Activated CD4-positive, alpha-beta T cell treated with anti-CD3 and anti-CD28 coated beads, Interleukin-2, amount 10 ng/mL, durations not matched to agents 24 days and 14 days (primary cell): ENCODE measurements around the gene SORCS3. TPM values are rescaled to one million over a fixed set of nuclear protein-coding genes. Genes with fewer than 3 reads are reported as not detected.

ENCODE experiments used
- DNase-seq: peaks from one replicate; pipeline ENCODE4 v3.0.0; 2022
- H3K27ac Mint-ChIP-seq: one replicate; pipeline ENCODE4 v1.8.0; 2022; ENCODE audit warnings: mild to moderate bottlenecking, mixed read lengths
- H3K27me3 Mint-ChIP-seq: one replicate; pipeline ENCODE4 v1.8.0; 2022; ENCODE audit warnings: mixed read lengths
- H3K36me3 Mint-ChIP-seq: one replicate; pipeline ENCODE4 v1.8.0; 2022; ENCODE audit warnings: low read depth, mild to moderate bottlenecking, mixed read lengths
- H3K4me1 Mint-ChIP-seq: one replicate; pipeline ENCODE4 v1.8.0; 2021; ENCODE audit warnings: mixed read lengths
- H3K4me3 Mint-ChIP-seq: one replicate; pipeline ENCODE4 v1.8.0; 2022; ENCODE audit warnings: mild to moderate bottlenecking, moderate library complexity, mixed read lengths
- H3K9me3 Mint-ChIP-seq: one replicate; pipeline ENCODE4 v1.8.0; 2021; ENCODE audit warnings: mixed read lengths
- intact Hi-C: fragments of 100-400 bp; cut with micrococcal nuclease; formaldehyde crosslinking; loops from one replicate; pipeline ENCODE4 v1.15.1; 2023
- total RNA-seq: library from RNA; stranded (reverse); gene quantifications from 2 replicates; pipeline ENCODE4 v1.2.3, GENCODE V29; 2022

Gene SORCS3
- not detected in 2 replicates for total RNA-seq

GRCh38 chr10:104641187-104641936 lies at the start of gene SORCS3:
SORCS3 (plus strand) TSS chr10:104641290.
- Mint-ChIP-seq H3K27ac (no peak within 1 kb of the TSS), H3K9me3 (no peaks in the 10 kb centered on the region), H3K4me1 (peaks cover 4% of the 10 kb centered on the region), H3K4me3 (no peak within 1 kb of the TSS), H3K27me3 (peaks cover 71% of the 10 kb centered on the region), H3K36me3 (no peaks in the 10 kb centered on the region)
- no peak for DNase-seq
- intact Hi-C loops, result no loop called here

- Mint-ChIP-seq H3K9me3 (no peaks in the 10 kb centered on the region), H3K27ac (no peak overlapping the region), H3K4me3 (no peak overlapping the region), H3K4me1 (no peaks in the 10 kb centered on the region), H3K27me3 (peaks cover 5% of the 10 kb centered on the region), H3K36me3 (no peaks in the 10 kb centered on the region)
- DNase-seq, result no peak
- intact Hi-C loops, result no loop called here
These were observed 49.6 kb upstream of the SORCS3 start for GRCh38 chr10:104591441-104591840.

- H3K9me3 Mint-ChIP-seq, result no peaks in the 10 kb centered on the region
- no peak overlapping the region for H3K4me3 Mint-ChIP-seq
- no peak overlapping the region for H3K27ac Mint-ChIP-seq
- DNase-seq, result no peak
- intact Hi-C loops, result no loop called here
- H3K27me3 Mint-ChIP-seq, result peaks cover 4% of the 10 kb centered on the region
- H3K36me3 Mint-ChIP-seq, result no peaks in the 10 kb centered on the region
- no peaks in the 10 kb centered on the region for H3K4me1 Mint-ChIP-seq
These were observed 39.9 kb upstream of the SORCS3 start for GRCh38 chr10:104601166-104601565.

GRCh38 chr10:104608091-104608828 lies 32.8 kb upstream of the SORCS3 start:
- intact Hi-C loops, result no loop called here
- Mint-ChIP-seq H3K27me3 (peaks cover 3% of the 10 kb centered on the region), H3K4me1 (no peaks in the 10 kb centered on the region)

GRCh38 chr10:104612571-104613205 lies 28.4 kb upstream of the SORCS3 start:
- Mint-ChIP-seq H3K9me3 (no peaks in the 10 kb centered on the region), H3K27me3 (peaks cover 6% of the 10 kb centered on the region), H3K27ac (no peak overlapping the region), H3K4me3 (no peak overlapping the region), H3K4me1 (no peaks in the 10 kb centered on the region), H3K36me3 (no peaks in the 10 kb centered on the region)
- no peak for DNase-seq
- intact Hi-C loops, result no loop called here

More at GRCh38 chr10:104608091-104608828, 32.8 kb upstream of the SORCS3 start:
- no peak for DNase-seq
- Mint-ChIP-seq H3K27ac (no peak overlapping the region), H3K36me3 (no peaks in the 10 kb centered on the region), H3K9me3 (no peaks in the 10 kb centered on the region), H3K4me3 (no peak overlapping the region)

- no peaks in the 10 kb centered on the region for H3K36me3 Mint-ChIP-seq
- H3K27me3 Mint-ChIP-seq, result peaks cover 6% of the 10 kb centered on the region
- no peaks in the 10 kb centered on the region for H3K4me1 Mint-ChIP-seq
- intact Hi-C loops, result no loop called here
- DNase-seq, result no peak
- no peaks in the 10 kb centered on the region for H3K9me3 Mint-ChIP-seq
- no peak overlapping the region for H3K27ac Mint-ChIP-seq
- no peak overlapping the region for H3K4me3 Mint-ChIP-seq
These were observed 27.7 kb upstream of the SORCS3 start for GRCh38 chr10:104613406-104613805.

- Mint-ChIP-seq H3K9me3 (no peaks in the 10 kb centered on the region), H3K36me3 (no peaks in the 10 kb centered on the region), H3K27ac (no peak overlapping the region), H3K4me3 (no peak overlapping the region), H3K4me1 (no peaks in the 10 kb centered on the region), H3K27me3 (peaks cover 4% of the 10 kb centered on the region)
- DNase-seq, result peak; percentile 77
- intact Hi-C loops, result no loop called here
These were observed 26.8 kb upstream of the SORCS3 start for GRCh38 chr10:104614245-104614831.

GRCh38 chr10:104615136-104615535 lies 26.0 kb upstream of the SORCS3 start:
- Mint-ChIP-seq H3K9me3 (no peaks in the 10 kb centered on the region), H3K4me3 (no peak overlapping the region), H3K27me3 (peaks cover 4% of the 10 kb centered on the region), H3K36me3 (no peaks in the 10 kb centered on the region), H3K4me1 (no peaks in the 10 kb centered on the region), H3K27ac (no peak overlapping the region)
- DNase-seq, result no peak
- intact Hi-C loops, result no loop called here

GRCh38 chr10:104617831-104618230 lies 23.3 kb upstream of the SORCS3 start:
- intact Hi-C loops, result no loop called here
- no peaks in the 10 kb centered on the region for H3K4me1 Mint-ChIP-seq
- H3K27ac Mint-ChIP-seq, result no peak overlapping the region
- H3K4me3 Mint-ChIP-seq, result no peak overlapping the region
- H3K27me3 Mint-ChIP-seq, result peaks cover 6% of the 10 kb centered on the region
- no peak for DNase-seq
- H3K36me3 Mint-ChIP-seq, result no peaks in the 10 kb centered on the region
- no peaks in the 10 kb centered on the region for H3K9me3 Mint-ChIP-seq

GRCh38 chr10:104622175-104622574 lies 18.9 kb upstream of the SORCS3 start:
- H3K9me3 Mint-ChIP-seq, result no peaks in the 10 kb centered on the region
- H3K36me3 Mint-ChIP-seq, result no peaks in the 10 kb centered on the region
- no peak for DNase-seq
- H3K27ac Mint-ChIP-seq, result no peak overlapping the region
- H3K4me1 Mint-ChIP-seq, result no peaks in the 10 kb centered on the region
- H3K27me3 Mint-ChIP-seq, result peaks cover 24% of the 10 kb centered on the region
- intact Hi-C loops, result no loop called here
- no peak overlapping the region for H3K4me3 Mint-ChIP-seq

GRCh38 chr10:104622598-104623209 lies 18.4 kb upstream of the SORCS3 start:
- Mint-ChIP-seq H3K27ac (no peak overlapping the region), H3K9me3 (no peaks in the 10 kb centered on the region), H3K36me3 (no peaks in the 10 kb centered on the region), H3K4me1 (no peaks in the 10 kb centered on the region), H3K4me3 (no peak overlapping the region), H3K27me3 (peaks cover 24% of the 10 kb centered on the region)
- DNase-seq, result no peak
- intact Hi-C loops, result no loop called here

- Mint-ChIP-seq H3K4me3 (no peak overlapping the region), H3K27ac (no peak overlapping the region), H3K27me3 (peaks cover 24% of the 10 kb centered on the region), H3K4me1 (no peaks in the 10 kb centered on the region), H3K9me3 (no peaks in the 10 kb centered on the region), H3K36me3 (no peaks in the 10 kb centered on the region)
- intact Hi-C loops, result no loop called here
- no peak for DNase-seq
These were observed 10.4 kb upstream of the SORCS3 start for GRCh38 chr10:104630731-104631130.

- Mint-ChIP-seq H3K4me3 (no peak overlapping the region), H3K9me3 (no peaks in the 10 kb centered on the region), H3K27ac (no peak overlapping the region), H3K36me3 (no peaks in the 10 kb centered on the region), H3K27me3 (peaks cover 23% of the 10 kb centered on the region), H3K4me1 (no peaks in the 10 kb centered on the region)
- no peak for DNase-seq
- intact Hi-C loops, result no loop called here
These were observed 9.1 kb upstream of the SORCS3 start for GRCh38 chr10:104631946-104632345.
